Endothelial cell (in vitro differentiated cells): ENCODE data around the gene ATP6V1G1. TPM values are rescaled to one million over a fixed set of nuclear protein-coding genes. Genes with fewer than 3 reads are reported as not detected.

Experiments used
- DNase-seq: peaks from one replicate; pipeline ENCODE4 v3.0.0; 2021; ENCODE audit warnings: low spot score
- H3K27ac Mint-ChIP-seq: one replicate; pipeline ENCODE4 v1.8.0; 2021; ENCODE audit warnings: mixed read lengths, inconsistent platforms; ENCODE audit not compliant: unreplicated experiment
- H3K27me3 Mint-ChIP-seq: one replicate; pipeline ENCODE4 v1.8.0; 2021; ENCODE audit warnings: mild to moderate bottlenecking, moderate library complexity, mixed read lengths, inconsistent platforms; ENCODE audit not compliant: unreplicated experiment
- H3K36me3 Mint-ChIP-seq: one replicate; pipeline ENCODE4 v1.8.0; 2021; ENCODE audit warnings: mild to moderate bottlenecking, low read depth, mixed read lengths, inconsistent platforms; ENCODE audit not compliant: unreplicated experiment
- H3K4me1 Mint-ChIP-seq: one replicate; pipeline ENCODE4 v1.8.0; 2021; ENCODE audit warnings: mild to moderate bottlenecking, mixed read lengths, inconsistent platforms; ENCODE audit not compliant: unreplicated experiment
- H3K4me3 Mint-ChIP-seq: one replicate; pipeline ENCODE4 v1.8.0; 2021; ENCODE audit warnings: mild to moderate bottlenecking, mixed read lengths, inconsistent platforms; ENCODE audit not compliant: unreplicated experiment
- H3K9me3 Mint-ChIP-seq: one replicate; pipeline ENCODE4 v1.8.0; 2021; ENCODE audit warnings: mixed read lengths, inconsistent platforms; ENCODE audit not compliant: unreplicated experiment
- CTCF ChIP-seq: fragments of 200-600 bp; sonication (generic); IDR thresholded peaks from one replicate; pipeline ENCODE4 v1.5.0; 2021; ENCODE audit warnings: antibody characterized with exemption; ENCODE audit not compliant: unreplicated experiment
- total RNA-seq: library from RNA; stranded (reverse); fragmentation: NEBNext Ultra II Directional; extraction: Animal tissue kit (Norgen Biotek cat#: 25700); gene quantifications from one replicate; pipeline ENCODE4 v1.2.1, GENCODE V29; 2021; ENCODE audit not compliant: unreplicated experiment

Gene ATP6V1G1
- total RNA-seq, 1 donor from 2014 or later: 96.0 TPM

- no peaks in the 10 kb centered on the region for H3K36me3 Mint-ChIP-seq
- H3K4me3 Mint-ChIP-seq: no peak overlapping the region
- H3K9me3 Mint-ChIP-seq: no peaks in the 10 kb centered on the region
- TF ChIP-seq CTCF: no peak
- DNase-seq: no peak
- peaks cover 3% of the 10 kb centered on the region for H3K27me3 Mint-ChIP-seq
- H3K27ac Mint-ChIP-seq: no peak overlapping the region
- peaks cover 4% of the 10 kb centered on the region for H3K4me1 Mint-ChIP-seq
Measured at GRCh38 chr9:114580609-114581193, 6.9 kb upstream of the ATP6V1G1 start.

DNA sequence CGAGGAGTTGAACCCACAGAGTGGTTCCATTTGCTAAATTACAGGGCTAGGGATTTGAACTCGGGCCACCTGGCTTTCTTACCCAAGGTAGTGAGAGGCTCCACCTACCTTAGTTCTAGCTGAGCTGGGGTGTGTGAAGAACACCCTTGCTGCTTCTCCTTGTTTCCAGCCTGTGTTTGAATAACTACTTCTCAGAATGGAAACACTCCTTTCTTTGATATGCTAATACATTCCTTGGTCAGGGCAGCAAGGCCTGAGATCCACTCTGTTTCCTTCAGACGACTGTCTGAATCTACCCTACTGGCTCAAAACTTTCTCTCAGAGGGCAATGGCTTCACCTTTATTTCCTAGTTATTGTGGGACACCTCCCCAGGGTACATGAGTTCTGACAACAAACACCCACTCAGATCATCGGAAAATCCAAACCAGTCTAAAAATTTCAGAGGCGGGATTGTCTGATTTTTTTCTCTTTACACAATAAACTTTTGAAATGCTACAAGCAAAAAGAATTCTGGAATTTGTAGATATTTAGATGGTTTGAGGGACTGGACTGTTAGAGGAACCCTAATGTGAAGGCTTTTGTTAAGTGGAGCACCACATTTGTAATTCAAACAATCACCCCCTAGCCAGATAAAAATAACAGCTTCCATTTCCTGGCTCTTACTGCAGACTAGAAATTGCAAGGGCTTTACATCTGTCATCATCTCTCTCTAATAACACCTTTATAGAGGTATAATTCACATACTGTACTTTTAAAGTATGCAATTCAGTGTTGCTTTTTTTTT, 4.0 kb upstream of the ATP6V1G1 start:
- Mint-ChIP-seq H3K4me1 (peaks cover 19% of the 10 kb centered on the region), H3K9me3 (no peaks in the 10 kb centered on the region), H3K27ac (peak overlapping the region; percentile 53), H3K4me3 (no peak overlapping the region), H3K36me3 (peaks cover 7% of the 10 kb centered on the region), H3K27me3 (peaks cover 11% of the 10 kb centered on the region)
- no peak for DNase-seq
- no peak for TF ChIP-seq CTCF

DNA sequence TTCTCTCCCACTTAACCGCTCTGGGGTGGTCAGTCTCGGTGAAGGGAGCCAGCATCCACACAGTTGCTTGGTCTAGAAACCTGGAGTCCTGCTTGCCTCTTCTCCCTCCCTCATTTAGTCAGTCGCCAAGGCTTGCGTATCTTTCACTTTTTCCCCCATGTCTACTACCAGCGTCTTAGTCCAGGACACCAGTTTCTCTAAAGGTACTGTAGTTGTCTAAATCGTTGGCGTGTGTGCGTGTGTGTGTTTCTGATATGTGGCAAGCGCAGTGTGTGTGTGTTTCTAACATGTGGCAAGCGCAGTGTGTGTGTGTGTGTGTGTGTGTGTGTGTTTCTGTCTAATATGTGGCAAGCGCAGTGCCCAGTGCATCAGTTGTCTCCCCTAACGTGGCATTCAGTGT, 641 bp downstream of the ATP6V1G1 start:
- Mint-ChIP-seq H3K27ac (peak overlapping the region; percentile 95), H3K4me1 (peaks cover 53% of the 10 kb centered on the region), H3K36me3 (peaks cover 12% of the 10 kb centered on the region), H3K27me3 (peaks cover 11% of the 10 kb centered on the region), H3K4me3 (peak overlapping the region; percentile 99), H3K9me3 (no peaks in the 10 kb centered on the region)
- no peak for TF ChIP-seq CTCF
- DNase-seq: no peak

DNA sequence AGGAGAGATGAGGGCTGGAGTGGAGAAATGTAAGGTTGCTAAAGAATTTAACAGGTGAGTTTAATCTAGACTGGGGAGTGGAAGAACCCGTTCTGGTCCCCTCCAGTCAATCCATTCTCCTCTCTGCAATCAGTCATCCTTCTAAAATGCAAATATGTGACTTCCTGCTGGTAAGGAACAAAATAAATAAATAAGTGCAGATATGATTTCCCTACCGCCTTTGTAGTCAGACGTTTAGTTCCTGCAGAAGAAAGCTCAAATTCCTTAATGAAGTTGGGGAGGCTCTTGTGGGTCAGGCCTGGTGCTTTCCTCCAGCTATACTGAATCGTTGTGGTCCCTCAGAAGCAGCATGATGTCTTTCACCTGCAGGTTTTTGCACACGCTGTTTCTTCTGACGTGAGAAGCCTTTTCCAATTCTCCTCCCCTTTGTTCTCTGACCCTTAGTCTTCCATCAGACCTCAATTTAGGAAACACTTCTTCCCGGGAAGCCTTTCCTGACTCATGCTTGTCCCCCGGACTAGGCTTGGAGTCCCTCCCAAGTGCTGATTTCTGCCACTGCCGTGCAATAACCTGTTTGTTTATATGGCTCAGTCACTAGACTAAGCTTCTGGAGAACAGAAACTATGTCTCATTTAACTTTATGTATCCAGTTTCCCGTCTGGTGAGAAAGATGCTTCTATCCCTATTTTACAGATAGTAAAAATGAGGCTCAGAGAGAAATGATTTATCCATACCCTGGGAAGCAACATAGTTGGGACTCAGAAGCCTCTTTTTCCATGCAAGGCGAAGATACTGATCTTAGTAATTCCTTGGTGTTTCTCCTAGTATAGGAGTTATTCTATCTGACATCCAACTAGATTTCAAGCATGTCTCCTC, 1.3 kb downstream of the ATP6V1G1 start:
- peak overlapping the region; percentile 95 for H3K27ac Mint-ChIP-seq
- no peak for TF ChIP-seq CTCF
- H3K9me3 Mint-ChIP-seq: no peaks in the 10 kb centered on the region
- no peak for DNase-seq
- H3K36me3 Mint-ChIP-seq: peaks cover 14% of the 10 kb centered on the region
- H3K27me3 Mint-ChIP-seq: peaks cover 11% of the 10 kb centered on the region
- peak overlapping the region; percentile 99 for H3K4me3 Mint-ChIP-seq
- H3K4me1 Mint-ChIP-seq: peaks cover 53% of the 10 kb centered on the region
